ENCODE results near the gene OLFML2B.

The OLFML2B gene

GRCh38 chr1:161945306-161946060, 78.2 kb downstream of the OLFML2B start:
- no peak for DNase-seq (ENCODE audit: low spot score)

GRCh38 chr1:161944381-161944780, 79.3 kb downstream of the OLFML2B start:
- no peak for DNase-seq (ENCODE audit: low spot score)

GRCh38 chr1:161943737-161944136, 79.9 kb downstream of the OLFML2B start:
- no peak for DNase-seq (ENCODE audit: low spot score)

GRCh38 chr1:161941726-161942436, 81.8 kb downstream of the OLFML2B start:
- no peak for DNase-seq (ENCODE audit: low spot score)

- no peak for DNase-seq (ENCODE audit: low spot score)
Measured at GRCh38 chr1:161940866-161941591, 82.6 kb downstream of the OLFML2B start.

- no peak for DNase-seq (ENCODE audit: low spot score)
Measured at GRCh38 chr1:161936786-161937185, 86.9 kb downstream of the OLFML2B start.

- DNase-seq (ENCODE audit: low spot score), result no peak
Measured at GRCh38 chr1:161935264-161935663, 88.4 kb downstream of the OLFML2B start.

GRCh38 chr1:161933592-161934588, 89.8 kb downstream of the OLFML2B start:
- peak; percentile 58 for DNase-seq (ENCODE audit: low spot score)
